ENCODE data around the gene NPEPL1. TPM values are rescaled to one million over a fixed set of nuclear protein-coding genes. Genes with fewer than 3 reads are reported as not detected.

The NPEPL1 gene
- polyA plus RNA-seq, 1 donor (not counting 4 experiments of a cell fraction or from before 2014, with no cell fraction given): 4.4 TPM

DNA sequence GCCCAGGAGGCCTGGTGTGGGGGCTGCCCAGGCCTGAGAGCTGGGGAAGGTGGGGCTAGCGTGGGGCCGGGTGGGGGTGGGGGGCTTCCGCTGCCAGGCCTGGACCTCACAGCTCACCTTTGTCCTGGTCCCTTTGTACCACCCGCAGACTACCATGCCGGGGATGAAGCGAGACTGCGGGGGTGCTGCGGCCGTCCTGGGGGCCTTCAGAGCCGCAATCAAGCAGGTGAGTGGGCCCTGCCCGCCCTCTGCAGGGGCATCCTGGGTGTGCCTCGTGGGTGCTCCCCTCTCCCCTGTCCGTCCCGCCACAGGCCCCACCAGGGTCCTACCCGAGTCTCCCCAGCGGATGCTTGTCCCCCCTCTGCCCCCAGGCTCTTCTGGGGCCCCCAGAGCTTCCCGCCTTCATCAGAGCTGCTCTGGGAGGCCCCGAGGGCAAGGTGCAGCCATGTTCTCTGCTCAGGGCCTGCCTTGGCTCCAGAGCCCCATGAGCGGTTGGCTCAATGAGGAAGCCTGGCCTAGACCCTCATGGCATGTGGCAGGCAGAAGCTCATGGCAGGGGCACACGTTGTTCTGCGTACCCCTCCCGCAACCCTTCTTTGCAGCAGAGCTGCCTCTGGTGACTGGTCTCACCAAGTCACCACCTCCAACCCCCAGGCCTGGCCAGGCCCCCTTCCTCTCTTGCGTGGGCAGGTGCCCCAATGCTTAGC lies 14.5 kb downstream of the NPEPL1 start:
- Histone ChIP-seq H3K79me2 (ENCODE audit: control insufficient read depth, insufficient read depth, low read length) (no peaks in the 10 kb centered on the region), H2AFZ (ENCODE audit: control insufficient read depth, low read length) (no peak overlapping the region), H3K9me3 (ENCODE audit: control insufficient read depth, low read depth, low read length) (no peaks in the 10 kb centered on the region), H3K4me3 (ENCODE audit: control insufficient read depth in 2 of 3, extremely low read depth in 1 of 3, insufficient read depth in 2 of 3, low read depth in 1 of 3, low read length in 3 of 3) (no peak overlapping the region), H3K9ac (ENCODE audit: control insufficient read depth, extremely low read depth, insufficient read depth, low read length) (no peak overlapping the region), H3K36me3 (ENCODE audit: control insufficient read depth in 2 of 2, extremely low read depth in 1 of 2, insufficient read depth in 2 of 2, low read length in 2 of 2) (peaks cover 4 to 9% of the 10 kb centered on the region in 2 experiments), H3K27ac (ENCODE audit: control insufficient read depth, insufficient read depth, low read length) (no peak overlapping the region), H3K27me3 (ENCODE audit: control insufficient read depth, extremely low read depth, insufficient read depth, low read length) (no peaks in the 10 kb centered on the region), H3K4me2 (ENCODE audit: control insufficient read depth, extremely low read depth, insufficient read depth, low read depth, low read length) (no peak overlapping the region), H3K9me1 (ENCODE audit: control insufficient read depth, extremely low read depth, insufficient read depth, low read length) (no peaks in the 10 kb centered on the region), H3K4me1 (ENCODE audit: control insufficient read depth, extremely low read depth, insufficient read depth, low read length) (no peaks in the 10 kb centered on the region), H4K20me1 (ENCODE audit: control insufficient read depth, extremely low read depth, insufficient read depth, low read length) (no peaks in the 10 kb centered on the region)
- FAIRE-seq (no peak), DNase-seq (ENCODE audit: low read depth, low spot score) (no peak)
- dilution Hi-C loops (cut with MboI; ENCODE audit: extremely low pct_ligation_motif_present, low sequenced_read_pairs): no loop called here
- TF ChIP-seq, protein P1, sequence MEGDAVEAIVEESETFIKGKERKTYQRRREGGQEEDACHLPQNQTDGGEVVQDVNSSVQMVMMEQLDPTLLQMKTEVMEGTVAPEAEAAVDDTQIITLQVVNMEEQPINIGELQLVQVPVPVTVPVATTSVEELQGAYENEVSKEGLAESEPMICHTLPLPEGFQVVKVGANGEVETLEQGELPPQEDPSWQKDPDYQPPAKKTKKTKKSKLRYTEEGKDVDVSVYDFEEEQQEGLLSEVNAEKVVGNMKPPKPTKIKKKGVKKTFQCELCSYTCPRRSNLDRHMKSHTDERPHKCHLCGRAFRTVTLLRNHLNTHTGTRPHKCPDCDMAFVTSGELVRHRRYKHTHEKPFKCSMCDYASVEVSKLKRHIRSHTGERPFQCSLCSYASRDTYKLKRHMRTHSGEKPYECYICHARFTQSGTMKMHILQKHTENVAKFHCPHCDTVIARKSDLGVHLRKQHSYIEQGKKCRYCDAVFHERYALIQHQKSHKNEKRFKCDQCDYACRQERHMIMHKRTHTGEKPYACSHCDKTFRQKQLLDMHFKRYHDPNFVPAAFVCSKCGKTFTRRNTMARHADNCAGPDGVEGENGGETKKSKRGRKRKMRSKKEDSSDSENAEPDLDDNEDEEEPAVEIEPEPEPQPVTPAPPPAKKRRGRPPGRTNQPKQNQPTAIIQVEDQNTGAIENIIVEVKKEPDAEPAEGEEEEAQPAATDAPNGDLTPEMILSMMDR (optimal IDR thresholded peaks at IDR 0.05 in 1 of 3, IDR thresholded peaks at IDR 0.05 in 1 of 3, conservative IDR thresholded peaks at IDR 0.05 in 1 of 3; ENCODE audit: extremely low read depth in 1 of 3, insufficient read depth in 2 of 3, low read length in 3 of 3): no peak
- TF ChIP-seq EZH2 (IDR thresholded peaks at IDR 0.05; ENCODE audit: low read length): no peak

- Histone ChIP-seq H2AFZ (ENCODE audit: control insufficient read depth, low read length) (no peak overlapping the region), H3K4me1 (ENCODE audit: control insufficient read depth, extremely low read depth, insufficient read depth, low read length) (no peaks in the 10 kb centered on the region), H3K79me2 (ENCODE audit: control insufficient read depth, insufficient read depth, low read length) (no peaks in the 10 kb centered on the region), H3K36me3 (ENCODE audit: control insufficient read depth in 2 of 2, extremely low read depth in 1 of 2, insufficient read depth in 2 of 2, low read length in 2 of 2) (peaks cover 4 to 7% of the 10 kb centered on the region in 2 experiments), H3K9me1 (ENCODE audit: control insufficient read depth, extremely low read depth, insufficient read depth, low read length) (no peaks in the 10 kb centered on the region), H3K9ac (ENCODE audit: control insufficient read depth, extremely low read depth, insufficient read depth, low read length) (no peak overlapping the region), H3K27ac (ENCODE audit: control insufficient read depth, insufficient read depth, low read length) (no peak overlapping the region), H3K27me3 (ENCODE audit: control insufficient read depth, extremely low read depth, insufficient read depth, low read length) (no peaks in the 10 kb centered on the region), H3K4me3 (ENCODE audit: control insufficient read depth in 2 of 3, extremely low read depth in 1 of 3, insufficient read depth in 2 of 3, low read depth in 1 of 3, low read length in 3 of 3) (no peak overlapping the region), H3K4me2 (ENCODE audit: control insufficient read depth, extremely low read depth, insufficient read depth, low read depth, low read length) (no peak overlapping the region), H3K9me3 (ENCODE audit: control insufficient read depth, low read depth, low read length) (no peaks in the 10 kb centered on the region), H4K20me1 (ENCODE audit: control insufficient read depth, extremely low read depth, insufficient read depth, low read length) (no peaks in the 10 kb centered on the region)
- FAIRE-seq (no peak), DNase-seq (ENCODE audit: low read depth, low spot score) (no peak)
- dilution Hi-C loops (cut with MboI; ENCODE audit: extremely low pct_ligation_motif_present, low sequenced_read_pairs): no loop called here
- TF ChIP-seq, protein P1 (optimal IDR thresholded peaks at IDR 0.05 in 1 of 3, IDR thresholded peaks at IDR 0.05 in 1 of 3, conservative IDR thresholded peaks at IDR 0.05 in 1 of 3; ENCODE audit: extremely low read depth in 1 of 3, insufficient read depth in 2 of 3, low read length in 3 of 3): no peak
- TF ChIP-seq EZH2 (IDR thresholded peaks at IDR 0.05; ENCODE audit: low read length): no peak
These were observed 15.2 kb downstream of the NPEPL1 start for GRCh38 chr20:58707770-58708169.
